GM18868 (cell line): ENCODE results near the gene AJAP1.

ENCODE experiments used
- ATAC-seq: cut with Tn5 transposase; IDR thresholded peaks from one replicate; pipeline ENCODE4 v1.9.1; 2021; ENCODE audit warnings: mild to moderate bottlenecking, moderate library complexity; ENCODE audit not compliant: unreplicated experiment

Gene AJAP1

DNA sequence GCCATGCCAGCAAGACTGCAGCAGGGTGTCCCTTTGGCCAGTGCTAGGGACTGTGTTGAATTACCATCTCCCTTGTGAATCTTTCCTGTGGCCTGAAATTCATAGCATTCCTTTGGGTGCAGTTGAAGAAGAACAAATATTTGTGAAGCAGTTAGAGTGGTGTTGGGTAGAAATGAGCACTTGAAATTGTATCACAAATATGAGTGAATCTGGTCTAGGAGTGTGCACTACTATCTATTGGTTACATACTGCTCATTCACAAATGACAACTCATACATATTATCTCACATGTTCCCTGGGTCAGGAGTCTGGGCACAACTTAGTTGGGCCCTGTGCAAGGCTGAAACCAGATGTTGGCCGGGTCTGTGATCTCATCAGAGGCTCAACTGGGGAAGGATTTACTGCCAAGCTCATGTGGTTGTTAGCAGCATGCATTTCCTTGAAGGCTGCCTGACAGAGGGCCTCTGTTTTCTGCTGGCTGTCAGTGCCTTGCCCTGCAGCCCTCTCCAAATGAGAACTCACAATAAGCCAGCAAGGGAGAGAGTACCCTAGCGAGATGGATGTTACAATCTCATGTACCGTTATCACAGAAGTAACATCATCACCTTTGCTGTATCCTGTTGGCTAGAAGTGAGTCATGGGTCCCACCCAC lies 23.8 kb downstream of the AJAP1 start:
- no peak for ATAC-seq

GRCh38 chr1:4681026-4681425 lies 26.6 kb downstream of the AJAP1 start:
- ATAC-seq: no peak

DNA sequence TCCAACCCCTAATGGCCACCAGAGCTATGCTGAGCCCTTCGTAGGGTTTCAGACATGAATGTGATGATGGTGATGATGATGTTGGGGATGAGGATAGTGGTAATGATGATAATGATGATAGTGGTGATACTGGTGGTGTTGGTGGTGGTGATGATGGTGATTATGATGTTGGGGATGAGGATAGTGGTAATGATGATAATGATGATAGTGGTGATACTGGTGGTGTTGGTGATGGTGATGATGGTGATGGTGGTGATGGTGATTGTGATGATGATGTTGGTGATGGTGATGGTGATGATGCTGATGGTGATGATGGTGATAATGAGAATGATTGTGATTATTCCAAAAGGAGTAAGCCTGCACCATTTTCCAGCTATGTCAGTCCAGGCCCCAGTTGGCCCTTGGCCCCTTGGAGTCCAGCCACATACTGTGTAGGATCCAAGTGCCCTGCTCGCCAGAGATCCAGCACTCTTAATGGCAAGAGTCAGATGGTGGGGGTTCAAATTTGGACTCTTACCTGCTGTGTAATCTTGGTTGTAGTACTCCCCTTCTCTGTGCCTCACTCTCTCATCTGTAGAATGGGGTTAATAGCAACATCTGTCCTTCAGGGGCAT lies 28.3 kb downstream of the AJAP1 start:
- ATAC-seq: no peak

- no peak for ATAC-seq
These were observed 29.7 kb downstream of the AJAP1 start for GRCh38 chr1:4684136-4684535.

DNA sequence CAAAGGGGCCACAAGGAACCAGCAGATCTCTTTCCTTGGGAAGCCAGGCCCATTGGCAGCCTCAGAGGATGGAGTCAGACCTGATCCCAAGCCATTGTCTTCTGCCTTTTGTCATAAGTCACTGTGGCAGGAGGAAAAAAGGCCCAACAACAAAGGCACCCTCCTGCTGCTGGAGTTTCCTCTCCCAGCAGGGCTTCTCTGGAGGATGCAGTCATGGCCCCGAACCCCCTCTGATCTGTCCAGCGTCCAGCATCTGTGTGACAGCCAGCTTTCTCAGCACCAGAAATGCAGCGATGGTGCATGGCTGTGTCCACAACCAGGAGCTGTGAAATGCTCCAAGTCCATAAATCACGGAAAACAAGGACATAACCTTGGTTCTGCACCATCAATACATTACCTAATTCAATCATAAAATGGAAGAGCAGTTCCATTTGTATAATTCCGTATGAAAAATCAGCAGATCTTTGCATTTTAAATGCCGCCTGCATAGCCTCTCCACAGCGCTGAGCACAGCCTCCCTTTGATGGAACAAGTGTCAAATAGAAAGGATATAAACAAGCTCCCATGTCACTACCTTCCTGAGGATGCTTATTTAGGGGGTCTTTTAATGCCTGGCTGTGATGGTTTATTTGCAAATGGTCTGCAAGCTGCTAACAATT lies 30.6 kb downstream of the AJAP1 start:
- ATAC-seq: no peak

GRCh38 chr1:4685523-4685865 lies 31.1 kb downstream of the AJAP1 start:
- ATAC-seq: no peak

GRCh38 chr1:4687943-4688342 lies 33.5 kb downstream of the AJAP1 start:
- ATAC-seq: no peak

- no peak for ATAC-seq
These were observed 35.0 kb downstream of the AJAP1 start for GRCh38 chr1:4689271-4689935.

DNA sequence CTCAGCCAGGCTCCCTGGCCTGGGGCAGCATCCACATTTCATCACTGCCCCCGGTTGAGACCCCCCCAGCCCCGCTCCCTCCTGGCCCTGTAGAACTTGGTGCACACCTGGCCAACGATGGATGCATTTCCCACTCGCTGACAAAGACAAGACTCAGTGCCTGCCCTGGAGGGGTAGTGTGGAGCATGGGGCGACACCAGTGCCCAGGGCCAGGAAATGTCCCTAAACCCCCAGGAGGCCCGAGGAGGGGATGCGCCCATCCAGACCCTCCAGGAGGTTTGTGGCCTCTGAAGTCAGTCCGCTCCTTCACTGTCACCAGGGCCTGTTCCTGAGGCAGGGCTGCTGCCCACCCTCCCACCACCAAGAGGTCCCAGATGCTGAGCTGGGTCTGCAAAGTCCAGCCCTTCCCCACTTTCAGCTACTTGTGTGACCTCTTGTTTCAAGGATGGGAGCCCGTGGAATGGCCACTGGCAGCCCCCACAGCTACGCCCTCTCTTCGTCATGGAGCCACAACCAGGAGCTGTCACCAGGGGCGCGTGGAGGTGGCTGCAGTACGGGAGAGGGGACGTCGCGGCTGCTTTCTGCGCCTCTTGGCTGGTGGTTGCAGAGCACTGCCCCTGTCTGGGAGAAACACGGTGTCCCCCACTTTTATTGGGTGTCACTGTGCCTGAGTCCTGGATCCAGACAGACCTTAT lies 35.7 kb downstream of the AJAP1 start:
- no peak for ATAC-seq

- ATAC-seq: no peak
These were observed 36.7 kb downstream of the AJAP1 start for GRCh38 chr1:4690951-4691675.

DNA sequence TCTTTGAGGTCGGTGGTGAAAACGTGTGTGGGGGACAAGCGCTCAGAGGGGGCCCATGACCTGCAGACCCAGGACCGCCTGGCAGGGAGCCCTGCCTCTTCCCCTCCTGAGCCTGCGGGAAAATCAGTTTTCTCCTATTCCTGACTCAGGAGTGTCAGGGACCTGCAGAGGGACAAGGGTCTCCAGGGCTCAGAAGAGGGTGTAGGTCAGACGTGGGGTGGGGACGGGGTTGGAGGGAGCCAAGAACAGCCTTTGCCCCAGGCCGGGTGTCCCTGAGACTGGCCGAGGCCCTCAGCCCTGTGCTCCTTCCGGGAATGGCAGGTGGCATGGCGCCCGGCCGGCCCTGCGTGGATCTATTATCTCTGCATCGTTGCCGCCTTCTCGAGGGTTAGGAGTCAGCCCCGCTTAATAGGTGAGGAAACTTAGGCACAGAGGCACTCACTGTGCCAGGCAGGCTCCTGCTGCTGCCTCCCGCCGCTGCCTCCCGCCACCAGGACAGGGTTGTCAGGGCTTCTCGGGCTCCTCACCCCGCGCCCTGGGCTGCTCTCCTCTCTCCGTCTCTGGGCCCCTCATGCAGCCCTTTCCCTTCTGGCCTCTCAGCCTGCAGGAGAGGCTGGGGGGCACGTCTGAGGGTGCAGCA lies 37.5 kb downstream of the AJAP1 start:
- ATAC-seq: no peak

- no peak for ATAC-seq
These were observed 38.0 kb downstream of the AJAP1 start for GRCh38 chr1:4692437-4692836.

DNA sequence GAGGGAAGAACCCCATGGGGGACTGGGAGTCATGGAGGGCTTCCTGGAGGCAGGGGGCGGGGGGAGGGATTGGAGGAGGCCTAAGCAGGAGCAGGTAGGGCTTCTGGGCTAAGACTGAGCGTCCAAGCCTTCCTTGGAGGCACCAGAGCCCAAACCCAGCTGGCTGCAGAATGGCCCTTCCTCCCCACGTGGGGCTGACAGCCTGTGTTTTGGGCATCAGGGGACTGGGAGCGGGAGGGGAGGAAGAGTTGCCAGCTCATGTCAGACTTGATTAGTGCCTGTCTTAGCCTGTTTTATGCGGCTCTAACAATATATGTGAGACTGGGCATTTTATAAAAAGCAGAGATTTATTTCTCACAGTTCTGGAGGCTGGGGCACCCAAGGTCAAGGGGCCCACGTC lies 38.9 kb downstream of the AJAP1 start:
- no peak for ATAC-seq

DNA sequence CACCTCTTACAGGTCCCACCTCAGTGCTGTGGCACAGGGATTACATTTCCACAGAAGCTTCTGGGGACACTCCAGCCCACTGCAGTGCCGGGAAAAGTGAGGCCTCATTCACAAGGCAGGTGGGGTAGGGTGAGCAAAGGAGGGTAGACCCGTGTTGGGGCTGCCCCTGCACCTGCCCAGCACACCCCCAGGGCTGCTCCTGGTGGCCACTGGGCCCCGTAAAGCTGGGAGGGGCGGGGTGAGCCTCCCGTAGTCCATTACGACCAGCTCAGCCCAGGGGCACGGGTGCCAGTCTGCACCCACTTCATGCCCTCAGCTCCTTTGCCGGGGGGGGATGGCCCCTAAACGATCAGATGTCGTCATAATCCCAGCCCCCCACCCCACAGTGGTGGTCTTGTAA lies 39.5 kb downstream of the AJAP1 start:
- ATAC-seq: no peak

DNA sequence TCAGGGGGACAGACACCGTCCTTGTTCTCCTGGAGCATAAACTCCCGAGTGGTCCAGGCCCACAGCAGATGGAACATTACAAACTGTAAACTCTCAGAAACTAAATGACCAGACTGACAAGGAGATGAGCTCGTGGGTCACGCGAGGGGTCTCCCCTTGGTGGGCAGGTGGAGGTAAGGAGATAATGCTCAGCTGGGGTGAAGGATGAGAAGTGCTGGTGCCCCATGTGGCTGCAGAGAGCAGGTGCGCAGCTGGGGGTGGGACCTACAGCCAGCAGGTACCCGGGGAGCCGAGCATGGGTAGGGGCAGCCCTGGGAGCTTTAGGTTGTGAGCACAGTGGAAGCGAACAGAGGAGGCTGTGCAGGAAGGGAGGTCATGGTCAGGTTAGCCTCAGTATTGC lies 40.1 kb downstream of the AJAP1 start:
- no peak for ATAC-seq

DNA sequence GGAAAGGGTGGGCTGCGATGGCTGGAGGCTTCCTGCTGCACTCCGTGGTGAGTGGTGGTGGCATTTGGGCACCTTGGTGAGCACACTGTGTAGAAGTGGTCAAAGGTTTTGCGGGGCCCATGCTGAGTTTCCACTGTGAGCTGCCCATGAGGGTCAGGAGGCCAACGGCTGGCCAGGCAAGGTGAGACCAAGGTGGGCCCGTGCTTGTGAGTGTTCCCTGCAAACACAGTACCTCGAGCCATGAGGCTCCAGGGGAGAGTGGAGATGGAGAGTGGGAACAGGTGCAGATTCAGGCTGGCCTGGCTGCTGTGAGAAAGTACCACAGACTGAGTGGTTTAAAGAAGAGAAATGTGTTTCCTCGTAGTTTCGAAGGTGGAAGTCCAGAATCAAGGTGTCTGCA lies 40.8 kb downstream of the AJAP1 start:
- no peak for ATAC-seq

GRCh38 chr1:4696161-4696745 lies 41.8 kb downstream of the AJAP1 start:
- no peak for ATAC-seq

DNA sequence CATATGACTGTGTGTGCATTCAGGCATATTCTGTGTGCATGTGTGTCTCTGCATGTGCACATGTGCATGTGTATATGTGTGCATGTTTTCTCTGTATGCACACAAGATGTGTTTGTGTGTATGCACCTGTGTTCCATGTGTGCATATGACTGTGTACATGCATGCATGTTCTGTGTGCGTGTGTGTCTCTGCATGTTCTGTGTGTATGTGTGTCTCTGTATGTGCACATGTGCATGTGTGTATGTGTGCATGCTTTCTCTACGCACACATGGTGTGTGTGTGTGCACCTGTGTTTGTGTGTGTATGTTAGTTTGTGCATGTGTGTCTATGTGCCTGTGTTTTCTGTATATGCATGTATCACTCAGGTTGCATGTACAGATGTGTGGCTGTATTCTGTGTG lies 42.3 kb downstream of the AJAP1 start:
- no peak for ATAC-seq

DNA sequence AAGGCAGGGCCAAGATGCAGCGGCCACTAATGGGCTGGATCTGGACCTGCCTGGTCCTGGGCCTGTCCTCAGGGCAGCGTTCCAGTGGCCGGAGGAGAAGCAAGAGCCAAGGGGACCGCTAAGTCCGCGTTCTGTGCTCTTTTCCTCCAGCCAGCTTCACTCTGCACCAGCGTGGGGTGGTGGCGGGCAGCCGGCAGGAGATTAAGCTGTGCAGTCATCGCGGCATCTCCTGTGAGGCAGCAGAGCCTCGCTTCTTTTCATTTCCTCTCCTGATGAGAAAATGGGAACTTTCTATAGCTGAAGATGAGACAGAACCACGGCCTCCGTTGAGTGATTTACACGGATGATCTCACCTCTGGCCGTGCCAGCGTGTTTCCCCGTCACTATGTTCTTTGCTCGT lies 43.4 kb downstream of the AJAP1 start:
- ATAC-seq: no peak

- no peak for ATAC-seq
These were observed 44.5 kb downstream of the AJAP1 start for GRCh38 chr1:4698911-4699310.
